Memory B cell (primary cell): ENCODE results near the gene AUH.

ENCODE experiments used
- ATAC-seq: fragments of 150-1000 bp; cut with Tn5 transposase; 2 replicates; pipeline ENCODE4 v1.10.0; 2021; ENCODE audit warnings: low read depth, mild to moderate bottlenecking, moderate library complexity
- DNase-seq, 2 donors: peaks; one replicate each; pipeline ENCODE4 v3.0.0; 2022; ENCODE audit warnings: low spot score in 2 of 2
- H3K27ac Mint-ChIP-seq: one replicate; pipeline ENCODE4 v1.8.0; 2022; ENCODE audit warnings: mild to moderate bottlenecking, moderate library complexity, mixed read lengths
- H3K27me3 Mint-ChIP-seq: one replicate; pipeline ENCODE4 v1.8.0; 2022; ENCODE audit warnings: mixed read lengths
- H3K36me3 Mint-ChIP-seq: one replicate; pipeline ENCODE4 v1.8.0; 2022; ENCODE audit warnings: mild to moderate bottlenecking, mixed read lengths
- H3K4me1 Mint-ChIP-seq: one replicate; pipeline ENCODE4 v1.8.0; 2022; ENCODE audit warnings: mixed read lengths
- H3K4me3 Mint-ChIP-seq: one replicate; pipeline ENCODE4 v1.8.0; 2022; ENCODE audit warnings: mild to moderate bottlenecking, moderate library complexity, mixed read lengths
- H3K9me3 Mint-ChIP-seq: one replicate; pipeline ENCODE4 v1.8.0; 2022; ENCODE audit warnings: mixed read lengths

The AUH gene

GRCh38 chr9:91338681-91339080, 23.0 kb downstream of the AUH start:
- H3K27me3 Mint-ChIP-seq = no peaks in the 10 kb centered on the region
- H3K36me3 Mint-ChIP-seq = peaks cover 45% of the 10 kb centered on the region
- H3K4me1 Mint-ChIP-seq = peaks cover 2% of the 10 kb centered on the region
- no peak overlapping the region for H3K4me3 Mint-ChIP-seq
- peaks cover 4% of the 10 kb centered on the region for H3K9me3 Mint-ChIP-seq
- ATAC-seq (no peak), DNase-seq (no peak)
- no peak overlapping the region for H3K27ac Mint-ChIP-seq

GRCh38 chr9:91336786-91337185, 24.9 kb downstream of the AUH start:
- H3K9me3 Mint-ChIP-seq = peaks cover 1% of the 10 kb centered on the region
- DNase-seq (no peak), ATAC-seq (no peak)
- H3K4me3 Mint-ChIP-seq = no peak overlapping the region
- H3K27ac Mint-ChIP-seq = no peak overlapping the region
- H3K36me3 Mint-ChIP-seq = peaks cover 37% of the 10 kb centered on the region
- H3K27me3 Mint-ChIP-seq = no peaks in the 10 kb centered on the region
- peaks cover 2% of the 10 kb centered on the region for H3K4me1 Mint-ChIP-seq

GRCh38 chr9:91334053-91334452, 27.7 kb downstream of the AUH start:
- ATAC-seq = no peak
- Mint-ChIP-seq H3K4me3 (no peak overlapping the region), H3K27me3 (no peaks in the 10 kb centered on the region), H3K9me3 (peaks cover 4% of the 10 kb centered on the region), H3K36me3 (peaks cover 28% of the 10 kb centered on the region), H3K27ac (no peak overlapping the region), H3K4me1 (no peaks in the 10 kb centered on the region)
- no peak for DNase-seq

- no peak for DNase-seq
- no peaks in the 10 kb centered on the region for H3K4me1 Mint-ChIP-seq
- H3K27ac Mint-ChIP-seq = no peak overlapping the region
- peaks cover 31% of the 10 kb centered on the region for H3K36me3 Mint-ChIP-seq
- no peak for ATAC-seq
- H3K4me3 Mint-ChIP-seq = no peak overlapping the region
- peaks cover 4% of the 10 kb centered on the region for H3K9me3 Mint-ChIP-seq
- H3K27me3 Mint-ChIP-seq = no peaks in the 10 kb centered on the region
Observed at GRCh38 chr9:91333551-91333950, 28.2 kb downstream of the AUH start.

GRCh38 chr9:91332546-91333231, 29.0 kb downstream of the AUH start:
- no peak for ATAC-seq
- no peak overlapping the region for H3K4me3 Mint-ChIP-seq
- peaks cover 6% of the 10 kb centered on the region for H3K9me3 Mint-ChIP-seq
- H3K27ac Mint-ChIP-seq = no peak overlapping the region
- H3K27me3 Mint-ChIP-seq = no peaks in the 10 kb centered on the region
- DNase-seq = no peak
- H3K4me1 Mint-ChIP-seq = no peaks in the 10 kb centered on the region
- peaks cover 32% of the 10 kb centered on the region for H3K36me3 Mint-ChIP-seq

DNA sequence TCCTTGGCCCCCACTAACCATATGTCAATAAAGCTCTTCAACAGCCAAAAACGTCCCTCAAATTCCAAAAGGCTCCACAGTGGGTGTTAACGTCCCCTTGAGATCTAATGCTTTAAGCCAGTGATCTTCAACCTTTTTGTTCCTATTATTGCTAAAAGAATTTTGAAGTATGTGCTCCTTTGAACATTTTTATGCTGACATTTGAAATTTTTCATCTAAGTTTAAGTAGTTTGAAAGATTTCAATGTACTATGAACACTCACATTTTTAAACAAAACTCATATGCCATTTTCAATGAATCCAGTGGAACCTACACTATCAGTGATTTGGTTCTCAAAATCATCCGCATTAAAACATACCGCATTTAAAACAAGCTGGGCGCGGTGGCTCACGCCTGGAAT, 29.9 kb downstream of the AUH start:
- ATAC-seq = no peak
- H3K4me1 Mint-ChIP-seq = no peaks in the 10 kb centered on the region
- H3K27ac Mint-ChIP-seq = no peak overlapping the region
- peaks cover 37% of the 10 kb centered on the region for H3K36me3 Mint-ChIP-seq
- H3K27me3 Mint-ChIP-seq = no peaks in the 10 kb centered on the region
- H3K9me3 Mint-ChIP-seq = peaks cover 6% of the 10 kb centered on the region
- DNase-seq = no peak
- H3K4me3 Mint-ChIP-seq = no peak overlapping the region

GRCh38 chr9:91328186-91328585, 33.5 kb downstream of the AUH start:
- H3K9me3 Mint-ChIP-seq = peaks cover 6% of the 10 kb centered on the region
- no peaks in the 10 kb centered on the region for H3K27me3 Mint-ChIP-seq
- DNase-seq (no peak), ATAC-seq (no peak)
- no peaks in the 10 kb centered on the region for H3K4me1 Mint-ChIP-seq
- H3K27ac Mint-ChIP-seq = no peak overlapping the region
- peaks cover 39% of the 10 kb centered on the region for H3K36me3 Mint-ChIP-seq
- no peak overlapping the region for H3K4me3 Mint-ChIP-seq

GRCh38 chr9:91321691-91322090, 40.0 kb downstream of the AUH start:
- H3K27me3 Mint-ChIP-seq = no peaks in the 10 kb centered on the region
- no peaks in the 10 kb centered on the region for H3K9me3 Mint-ChIP-seq
- H3K36me3 Mint-ChIP-seq = peaks cover 21% of the 10 kb centered on the region
- no peaks in the 10 kb centered on the region for H3K4me1 Mint-ChIP-seq
- no peak overlapping the region for H3K4me3 Mint-ChIP-seq
- DNase-seq (no peak), ATAC-seq (no peak)
- no peak overlapping the region for H3K27ac Mint-ChIP-seq

DNA sequence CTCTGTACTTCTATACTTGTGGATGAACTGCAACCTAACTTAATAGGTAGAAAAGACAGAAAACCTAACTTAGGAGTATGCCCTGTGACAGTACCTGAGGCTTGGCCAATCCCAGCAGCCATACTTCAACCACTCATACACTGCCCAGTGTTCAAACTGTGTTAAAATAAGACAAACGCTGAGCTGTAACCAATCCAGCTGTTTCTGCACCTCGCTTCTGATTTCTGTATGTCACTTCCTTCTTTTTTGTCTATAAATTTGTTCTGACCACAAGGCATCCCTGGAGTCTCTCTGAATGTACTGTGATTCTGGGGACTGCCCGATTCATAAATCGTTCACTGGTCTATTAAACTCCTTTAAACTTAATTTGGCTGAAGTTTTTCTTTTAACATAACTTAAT, 41.4 kb downstream of the AUH start:
- no peaks in the 10 kb centered on the region for H3K9me3 Mint-ChIP-seq
- peaks cover 28% of the 10 kb centered on the region for H3K36me3 Mint-ChIP-seq
- H3K27me3 Mint-ChIP-seq = no peaks in the 10 kb centered on the region
- no peak overlapping the region for H3K27ac Mint-ChIP-seq
- DNase-seq (no peak), ATAC-seq (no peak)
- H3K4me1 Mint-ChIP-seq = no peaks in the 10 kb centered on the region
- no peak overlapping the region for H3K4me3 Mint-ChIP-seq

DNA sequence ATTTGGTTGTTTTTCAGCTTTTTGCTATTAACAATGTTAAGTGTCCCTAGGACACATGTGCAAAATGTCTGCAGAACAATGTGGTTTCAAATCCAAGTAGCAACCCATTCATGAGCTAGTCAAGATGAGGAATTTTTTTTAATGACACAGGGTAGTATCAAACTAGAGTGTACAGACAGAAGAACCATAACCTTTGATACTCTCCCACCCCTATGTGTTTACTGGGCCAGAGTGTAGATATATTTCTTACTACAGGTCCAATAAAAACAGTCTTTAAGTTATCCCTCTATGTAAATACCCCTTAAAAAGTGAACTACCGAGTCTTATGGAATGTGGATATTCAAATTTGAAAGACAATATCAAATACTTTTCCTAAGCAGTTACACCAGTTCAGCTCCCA, 45.6 kb downstream of the AUH start:
- H3K4me3 Mint-ChIP-seq = no peak overlapping the region
- no peak overlapping the region for H3K27ac Mint-ChIP-seq
- H3K27me3 Mint-ChIP-seq = no peaks in the 10 kb centered on the region

GRCh38 chr9:91315191-91315590, 46.5 kb downstream of the AUH start:
- no peak for DNase-seq
- Mint-ChIP-seq H3K4me3 (no peak overlapping the region), H3K9me3 (no peaks in the 10 kb centered on the region), H3K4me1 (peaks cover 4% of the 10 kb centered on the region), H3K27ac (no peak overlapping the region), H3K27me3 (no peaks in the 10 kb centered on the region), H3K36me3 (peaks cover 33% of the 10 kb centered on the region)
- no peak for ATAC-seq

More for the DNA sequence above, 45.6 kb downstream of the AUH start:
- Mint-ChIP-seq H3K4me1 (peaks cover 2% of the 10 kb centered on the region), H3K36me3 (peaks cover 28% of the 10 kb centered on the region), H3K9me3 (no peaks in the 10 kb centered on the region)
- ATAC-seq (no peak), DNase-seq (no peak)

DNA sequence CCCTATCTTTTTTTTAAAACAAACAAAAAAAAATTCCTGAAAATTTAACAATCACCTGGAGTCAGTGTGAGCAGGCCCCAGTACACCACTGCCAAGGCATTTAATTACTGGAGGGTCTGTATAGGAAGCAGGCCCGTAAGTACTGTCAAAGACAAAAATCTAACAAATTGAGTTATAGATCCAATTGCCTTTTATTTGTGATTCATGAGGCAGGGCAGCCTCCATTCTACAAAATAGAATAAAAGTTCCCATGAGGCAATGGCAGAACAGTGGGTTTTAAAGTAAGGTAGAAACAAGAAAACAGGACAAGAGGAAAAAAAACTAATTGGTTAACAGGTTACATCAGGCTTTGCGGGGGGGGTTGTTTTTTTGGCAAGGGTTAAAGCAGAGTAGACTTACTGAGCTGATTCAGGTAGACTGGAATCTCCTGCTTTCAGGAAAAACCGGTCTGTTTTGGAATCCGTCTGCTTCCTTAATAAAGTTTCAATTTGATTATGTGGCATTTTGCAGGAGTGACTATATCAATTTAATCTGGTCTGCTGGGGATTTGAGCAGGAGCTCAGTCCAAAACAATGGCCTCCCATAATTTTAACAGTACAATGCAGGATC, 48.9 kb downstream of the AUH start:
- no peak overlapping the region for H3K27ac Mint-ChIP-seq
- H3K4me1 Mint-ChIP-seq = peaks cover 16% of the 10 kb centered on the region
- H3K4me3 Mint-ChIP-seq = no peak overlapping the region
- no peaks in the 10 kb centered on the region for H3K9me3 Mint-ChIP-seq
- DNase-seq (no peak), ATAC-seq (no peak)
- peaks cover 32% of the 10 kb centered on the region for H3K36me3 Mint-ChIP-seq
- H3K27me3 Mint-ChIP-seq = no peaks in the 10 kb centered on the region

- DNase-seq = no peak
- no peaks in the 10 kb centered on the region for H3K9me3 Mint-ChIP-seq
- H3K27me3 Mint-ChIP-seq = no peaks in the 10 kb centered on the region
- ATAC-seq = no peak
- peaks cover 32% of the 10 kb centered on the region for H3K36me3 Mint-ChIP-seq
- peaks cover 22% of the 10 kb centered on the region for H3K4me1 Mint-ChIP-seq
- no peak overlapping the region for H3K27ac Mint-ChIP-seq
- H3K4me3 Mint-ChIP-seq = no peak overlapping the region
Observed at GRCh38 chr9:91310037-91310436, 51.7 kb downstream of the AUH start.

DNA sequence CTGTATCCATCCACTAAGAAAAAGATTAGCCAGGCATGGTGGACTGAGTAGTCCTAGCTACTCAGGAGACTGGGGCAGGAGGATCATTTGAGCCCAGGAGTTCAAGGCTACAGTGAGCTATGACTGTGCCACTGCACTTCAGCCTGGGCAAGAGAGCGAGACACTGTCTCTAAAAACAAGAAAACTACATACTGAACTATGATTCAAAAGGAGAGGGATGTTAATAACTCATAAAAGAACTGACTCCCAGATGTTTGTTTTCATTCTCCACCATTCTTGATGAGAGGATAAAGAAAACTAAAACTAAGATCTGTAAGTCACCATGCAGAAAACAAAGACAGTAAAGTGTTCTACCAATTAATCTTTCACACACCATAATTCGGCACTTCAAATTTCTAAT, 53.5 kb downstream of the AUH start:
- Mint-ChIP-seq H3K4me1 (peaks cover 25% of the 10 kb centered on the region), H3K36me3 (peaks cover 34% of the 10 kb centered on the region), H3K9me3 (no peaks in the 10 kb centered on the region), H3K27ac (no peak overlapping the region), H3K27me3 (no peaks in the 10 kb centered on the region), H3K4me3 (no peak overlapping the region)
- ATAC-seq (no peak), DNase-seq (no peak)

GRCh38 chr9:91307279-91307678, 54.4 kb downstream of the AUH start:
- DNase-seq = no peak
- H3K4me1 Mint-ChIP-seq = peaks cover 23% of the 10 kb centered on the region
- H3K4me3 Mint-ChIP-seq = no peak overlapping the region
- H3K27me3 Mint-ChIP-seq = no peaks in the 10 kb centered on the region
- peaks cover 31% of the 10 kb centered on the region for H3K36me3 Mint-ChIP-seq
- no peak overlapping the region for H3K27ac Mint-ChIP-seq
- no peak for ATAC-seq
- no peaks in the 10 kb centered on the region for H3K9me3 Mint-ChIP-seq
